PFSK-1 (cell line): Measurements from ENCODE around the gene ISOC1.

Experiments
- FOXP2 ChIP-seq: optimal IDR thresholded peaks from 2 replicates; pipeline ENCODE3; 2011; ENCODE audit warnings: borderline replicate concordance, control low read depth, inconsistent platforms; ENCODE audit not compliant: insufficient read depth; ENCODE audit errors: extremely low read length, extremely low read depth
- POLR2AphosphoS5 ChIP-seq: IDR thresholded peaks from 2 replicates; pipeline ENCODE4 v1.6.1; 2012; ENCODE audit warnings: low read depth, mild to moderate bottlenecking, control low read depth, low read length, moderate library complexity
- SIN3A ChIP-seq: IDR thresholded peaks from 2 replicates; pipeline ENCODE4 v1.6.1; 2012; ENCODE audit warnings: mild to moderate bottlenecking, low read length, moderate library complexity, borderline replicate concordance; ENCODE audit not compliant: insufficient read depth
- TAF1 ChIP-seq: IDR thresholded peaks from 2 replicates; pipeline ENCODE4 v1.6.1; 2012; ENCODE audit warnings: low read length, control low read depth, borderline replicate concordance; ENCODE audit not compliant: insufficient read depth
- TF ChIP-seq, protein P1 (sequence below), 2 experiments: IDR thresholded peaks; 2 replicates each; pipeline versions ENCODE4 v1.6.1 to v1.8.0; 2011 to 2012; ENCODE audit warnings: low read depth in 2 of 2, low read length in 2 of 2, control low read depth in 1 of 2, inconsistent platforms in 1 of 2, mild to moderate bottlenecking in 1 of 2, moderate library complexity in 1 of 2; ENCODE audit not compliant: insufficient read depth in 1 of 2

The ISOC1 gene

DNA sequence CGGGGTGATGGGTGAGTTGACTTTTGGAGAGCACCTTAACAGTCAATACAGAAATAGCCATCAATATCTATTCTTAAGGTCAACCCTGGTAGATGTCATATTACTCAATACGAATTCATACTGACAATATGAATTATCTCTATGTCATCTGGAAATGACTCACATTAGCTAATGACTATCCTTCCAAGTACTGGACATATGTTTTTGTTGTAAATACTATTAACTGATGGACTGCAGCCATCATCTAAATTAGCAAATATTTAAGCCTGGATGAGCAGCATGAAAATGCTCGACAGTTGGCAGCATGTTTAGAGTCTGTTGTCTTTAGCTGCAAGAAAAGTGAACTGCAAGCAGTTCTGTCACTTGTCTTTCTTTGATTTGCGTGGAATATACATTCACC is 19.6 kb upstream of the ISOC1 start:
- TF ChIP-seq SIN3A (no peak), TAF1 (no peak), POLR2AphosphoS5 (no peak), FOXP2 (no peak)
- TF ChIP-seq, protein P1, sequence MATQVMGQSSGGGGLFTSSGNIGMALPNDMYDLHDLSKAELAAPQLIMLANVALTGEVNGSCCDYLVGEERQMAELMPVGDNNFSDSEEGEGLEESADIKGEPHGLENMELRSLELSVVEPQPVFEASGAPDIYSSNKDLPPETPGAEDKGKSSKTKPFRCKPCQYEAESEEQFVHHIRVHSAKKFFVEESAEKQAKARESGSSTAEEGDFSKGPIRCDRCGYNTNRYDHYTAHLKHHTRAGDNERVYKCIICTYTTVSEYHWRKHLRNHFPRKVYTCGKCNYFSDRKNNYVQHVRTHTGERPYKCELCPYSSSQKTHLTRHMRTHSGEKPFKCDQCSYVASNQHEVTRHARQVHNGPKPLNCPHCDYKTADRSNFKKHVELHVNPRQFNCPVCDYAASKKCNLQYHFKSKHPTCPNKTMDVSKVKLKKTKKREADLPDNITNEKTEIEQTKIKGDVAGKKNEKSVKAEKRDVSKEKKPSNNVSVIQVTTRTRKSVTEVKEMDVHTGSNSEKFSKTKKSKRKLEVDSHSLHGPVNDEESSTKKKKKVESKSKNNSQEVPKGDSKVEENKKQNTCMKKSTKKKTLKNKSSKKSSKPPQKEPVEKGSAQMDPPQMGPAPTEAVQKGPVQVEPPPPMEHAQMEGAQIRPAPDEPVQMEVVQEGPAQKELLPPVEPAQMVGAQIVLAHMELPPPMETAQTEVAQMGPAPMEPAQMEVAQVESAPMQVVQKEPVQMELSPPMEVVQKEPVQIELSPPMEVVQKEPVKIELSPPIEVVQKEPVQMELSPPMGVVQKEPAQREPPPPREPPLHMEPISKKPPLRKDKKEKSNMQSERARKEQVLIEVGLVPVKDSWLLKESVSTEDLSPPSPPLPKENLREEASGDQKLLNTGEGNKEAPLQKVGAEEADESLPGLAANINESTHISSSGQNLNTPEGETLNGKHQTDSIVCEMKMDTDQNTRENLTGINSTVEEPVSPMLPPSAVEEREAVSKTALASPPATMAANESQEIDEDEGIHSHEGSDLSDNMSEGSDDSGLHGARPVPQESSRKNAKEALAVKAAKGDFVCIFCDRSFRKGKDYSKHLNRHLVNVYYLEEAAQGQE (IDR thresholded peaks at IDR 0.05; ENCODE audit: insufficient read depth in 1 of 2, low read depth in 2 of 2, low read length in 2 of 2) = no peak

DNA sequence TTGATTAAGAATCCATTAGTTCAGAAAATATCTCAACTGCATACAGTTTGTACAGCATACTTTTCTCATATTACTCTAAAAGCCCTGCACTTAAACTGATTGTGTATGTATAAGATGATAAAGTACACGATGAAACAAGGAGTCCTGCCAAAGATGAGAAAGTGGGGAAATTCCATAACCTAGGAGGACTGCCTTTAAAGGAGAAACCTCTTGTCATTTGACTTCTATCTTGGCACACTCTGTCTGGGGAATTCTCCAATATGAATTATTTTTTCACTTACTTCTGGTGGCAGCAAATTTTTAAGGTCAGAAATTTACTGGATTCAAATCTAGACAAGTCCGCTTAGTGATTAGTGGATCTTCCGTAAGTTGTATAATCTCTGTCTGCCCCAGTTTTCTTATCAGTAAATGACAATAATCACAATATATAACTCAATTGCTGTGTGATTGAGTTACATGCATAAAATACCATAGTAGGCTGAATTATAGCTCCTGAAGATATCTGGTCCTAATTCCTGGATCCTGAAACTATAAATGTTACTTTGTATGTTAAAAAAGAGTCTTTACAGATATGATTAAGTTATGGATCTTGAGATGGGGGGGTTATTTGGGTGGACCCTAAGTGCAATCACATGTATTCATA is 17.0 kb upstream of the ISOC1 start:
- TF ChIP-seq, protein P1 (IDR thresholded peaks at IDR 0.05; ENCODE audit: insufficient read depth in 1 of 2, low read depth in 2 of 2, low read length in 2 of 2) = no peak
- TF ChIP-seq POLR2AphosphoS5 (no peak), FOXP2 (no peak), TAF1 (no peak)

DNA sequence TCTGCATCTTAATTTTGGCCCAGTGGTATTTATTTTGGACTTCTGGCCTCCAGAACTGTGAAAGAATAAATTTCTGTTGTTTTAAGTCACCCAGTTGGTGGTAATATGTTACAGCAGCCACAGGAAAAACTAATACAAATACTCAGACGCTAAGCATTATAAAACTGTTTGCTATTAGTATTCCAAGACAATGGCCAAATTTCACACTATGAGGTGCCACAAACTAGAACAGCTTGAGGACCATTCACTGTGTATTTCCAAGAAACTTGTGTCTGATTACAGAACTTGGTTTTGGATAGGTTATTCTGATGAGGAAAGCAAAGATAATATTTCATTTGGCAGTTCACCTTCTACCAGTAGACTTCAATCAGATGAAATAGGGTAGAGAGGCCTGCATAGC is 16.3 kb upstream of the ISOC1 start:
- TF ChIP-seq TAF1 = no peak
- no peak for TF ChIP-seq POLR2AphosphoS5
- TF ChIP-seq SIN3A = no peak
- TF ChIP-seq, protein P1 (IDR thresholded peaks at IDR 0.05; ENCODE audit: insufficient read depth in 1 of 2, low read depth in 2 of 2, low read length in 2 of 2) = no peak

DNA sequence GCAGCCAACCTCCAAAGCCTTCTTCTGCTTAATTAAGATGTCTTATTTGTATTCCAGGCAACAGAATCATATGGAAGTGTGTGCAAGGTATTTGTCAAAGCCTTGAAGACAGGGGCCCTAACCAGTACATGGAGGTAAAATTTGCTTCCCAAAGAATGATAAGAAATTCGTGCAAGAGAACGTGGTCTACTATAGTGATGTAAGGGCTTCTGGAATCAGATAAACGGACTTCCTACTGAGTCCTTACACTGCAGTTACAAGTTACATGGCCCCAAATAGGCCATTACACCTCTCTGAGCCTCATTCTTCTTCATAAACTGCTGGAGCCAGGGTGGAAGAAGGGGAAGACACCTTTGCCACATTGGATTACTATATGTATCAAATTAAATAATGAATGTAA is 15.9 kb upstream of the ISOC1 start:
- TF ChIP-seq POLR2AphosphoS5 = no peak
- TF ChIP-seq, protein P1 (IDR thresholded peaks at IDR 0.05; ENCODE audit: insufficient read depth in 1 of 2, low read depth in 2 of 2, low read length in 2 of 2) = no peak
- no peak for TF ChIP-seq FOXP2
- no peak for TF ChIP-seq SIN3A
- no peak for TF ChIP-seq TAF1

DNA sequence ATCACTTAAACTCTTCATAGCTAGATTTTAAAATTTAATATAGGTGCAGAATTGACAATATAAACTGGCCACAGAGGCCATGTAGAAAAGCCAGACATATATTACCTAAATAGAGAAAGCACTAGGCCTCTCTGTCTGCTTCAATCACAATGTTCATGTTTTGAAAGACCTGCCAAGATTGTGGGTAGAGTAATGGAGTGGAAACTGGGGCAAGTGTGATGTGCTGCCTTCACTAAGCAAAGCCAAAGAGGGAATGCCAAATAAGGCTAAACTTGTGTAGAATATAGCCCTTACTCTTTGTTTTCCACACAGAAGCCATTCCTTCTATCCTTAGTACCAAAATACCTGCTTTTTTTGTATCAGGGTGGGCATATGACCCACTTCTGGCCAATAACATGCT is 15.1 kb upstream of the ISOC1 start:
- TF ChIP-seq POLR2AphosphoS5 = no peak
- no peak for TF ChIP-seq TAF1
- no peak for TF ChIP-seq SIN3A
- TF ChIP-seq, protein P1 (IDR thresholded peaks at IDR 0.05; ENCODE audit: insufficient read depth in 1 of 2, low read depth in 2 of 2, low read length in 2 of 2) = no peak
- TF ChIP-seq FOXP2 = no peak
